ENCODE data around the gene IL11RA. TPM values are rescaled to one million over a fixed set of nuclear protein-coding genes. Genes with fewer than 3 reads are reported as not detected.

IL11RA gene
- total RNA-seq, 1 donor from 2014 or later = 22.2 TPM

GRCh38 chr9:34665381-34666250 is 13.6 kb downstream of the IL11RA start:
- Histone ChIP-seq H3K9me3 (ENCODE audit: insufficient read depth, low read depth, low read length) (no peaks in the 10 kb centered on the region), H4K20me1 (ENCODE audit: insufficient read depth, low read length) (peaks cover 17% of the 10 kb centered on the region), H3K27ac (ENCODE audit: low read depth, low read length) (peak overlapping the region; percentile 94), H3K79me2 (ENCODE audit: insufficient read depth, low read length) (peaks cover 14% of the 10 kb centered on the region), H2AFZ (ENCODE audit: low read depth, low read length) (peak overlapping the region; percentile 95), H3K4me3 (ENCODE audit: insufficient read depth, low read depth, low read length) (peak overlapping the region; percentile 89), H3K4me1 (ENCODE audit: insufficient read depth, low read length) (peaks cover 12% of the 10 kb centered on the region), H3K9ac (ENCODE audit: low read length) (peak overlapping the region; percentile 96), H3K4me2 (ENCODE audit: low read length) (peak overlapping the region; percentile 99), H3K27me3 (ENCODE audit: insufficient read depth, low read length) (no peaks in the 10 kb centered on the region), H3K36me3 (ENCODE audit: insufficient read depth, low read length) (no peaks in the 10 kb centered on the region)
- DNase-seq (ENCODE audit: low read depth) = peak; percentile 87
- H3K36me3 Mint-ChIP-seq (ENCODE audit: low read depth, unreplicated experiment) = peaks cover 34% of the 10 kb centered on the region
- peaks cover 2% of the 10 kb centered on the region for H3K4me1 Mint-ChIP-seq (ENCODE audit: low read depth, unreplicated experiment)
- H3K9me3 Mint-ChIP-seq (ENCODE audit: unreplicated experiment) = peaks cover 4% of the 10 kb centered on the region
- no peaks in the 10 kb centered on the region for H3K27me3 Mint-ChIP-seq (ENCODE audit: low read depth, unreplicated experiment)
- TF ChIP-seq, protein P1, sequence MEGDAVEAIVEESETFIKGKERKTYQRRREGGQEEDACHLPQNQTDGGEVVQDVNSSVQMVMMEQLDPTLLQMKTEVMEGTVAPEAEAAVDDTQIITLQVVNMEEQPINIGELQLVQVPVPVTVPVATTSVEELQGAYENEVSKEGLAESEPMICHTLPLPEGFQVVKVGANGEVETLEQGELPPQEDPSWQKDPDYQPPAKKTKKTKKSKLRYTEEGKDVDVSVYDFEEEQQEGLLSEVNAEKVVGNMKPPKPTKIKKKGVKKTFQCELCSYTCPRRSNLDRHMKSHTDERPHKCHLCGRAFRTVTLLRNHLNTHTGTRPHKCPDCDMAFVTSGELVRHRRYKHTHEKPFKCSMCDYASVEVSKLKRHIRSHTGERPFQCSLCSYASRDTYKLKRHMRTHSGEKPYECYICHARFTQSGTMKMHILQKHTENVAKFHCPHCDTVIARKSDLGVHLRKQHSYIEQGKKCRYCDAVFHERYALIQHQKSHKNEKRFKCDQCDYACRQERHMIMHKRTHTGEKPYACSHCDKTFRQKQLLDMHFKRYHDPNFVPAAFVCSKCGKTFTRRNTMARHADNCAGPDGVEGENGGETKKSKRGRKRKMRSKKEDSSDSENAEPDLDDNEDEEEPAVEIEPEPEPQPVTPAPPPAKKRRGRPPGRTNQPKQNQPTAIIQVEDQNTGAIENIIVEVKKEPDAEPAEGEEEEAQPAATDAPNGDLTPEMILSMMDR (IDR thresholded peaks at IDR 0.05; ENCODE audit: insufficient read depth, low read depth, low read length) = no peak
- TF ChIP-seq EZH2 (IDR thresholded peaks at IDR 0.05; ENCODE audit: insufficient read depth, low read length) = no peak
- peak overlapping the region; percentile 90 for H3K27ac Mint-ChIP-seq (ENCODE audit: unreplicated experiment)
- peak overlapping the region; percentile 89 for H3K4me3 Mint-ChIP-seq (ENCODE audit: unreplicated experiment)
- FAIRE-seq = peak; percentile 90

- H3K4me3 ChIP-seq (ENCODE audit: insufficient read depth, low read depth, low read length) = no peak overlapping the region
- peaks cover 21% of the 10 kb centered on the region for H4K20me1 ChIP-seq (ENCODE audit: insufficient read depth, low read length)
- H3K4me2 ChIP-seq (ENCODE audit: low read length) = no peak overlapping the region
- H3K27ac ChIP-seq (ENCODE audit: low read depth, low read length) = no peak overlapping the region
- peaks cover 7% of the 10 kb centered on the region for H3K4me1 ChIP-seq (ENCODE audit: insufficient read depth, low read length)
- no peak for TF ChIP-seq EZH2 (IDR thresholded peaks at IDR 0.05; ENCODE audit: insufficient read depth, low read length)
- TF ChIP-seq, protein P1 (IDR thresholded peaks at IDR 0.05; ENCODE audit: insufficient read depth, low read depth, low read length) = no peak
- Mint-ChIP-seq H3K4me1 (ENCODE audit: low read depth, unreplicated experiment) (no peaks in the 10 kb centered on the region), H3K27ac (ENCODE audit: unreplicated experiment) (no peak overlapping the region), H3K4me3 (ENCODE audit: unreplicated experiment) (no peak overlapping the region), H3K36me3 (ENCODE audit: low read depth, unreplicated experiment) (peaks cover 24% of the 10 kb centered on the region), H3K9me3 (ENCODE audit: unreplicated experiment) (peaks cover 5% of the 10 kb centered on the region), H3K27me3 (ENCODE audit: low read depth, unreplicated experiment) (no peaks in the 10 kb centered on the region)
- H3K9me3 ChIP-seq (ENCODE audit: insufficient read depth, low read depth, low read length) = no peaks in the 10 kb centered on the region
- no peak for DNase-seq (ENCODE audit: low read depth)
- H3K36me3 ChIP-seq (ENCODE audit: insufficient read depth, low read length) = no peaks in the 10 kb centered on the region
- peaks cover 14% of the 10 kb centered on the region for H3K79me2 ChIP-seq (ENCODE audit: insufficient read depth, low read length)
- no peaks in the 10 kb centered on the region for H3K27me3 ChIP-seq (ENCODE audit: insufficient read depth, low read length)
- H3K9ac ChIP-seq (ENCODE audit: low read length) = no peak overlapping the region
- H2AFZ ChIP-seq (ENCODE audit: low read depth, low read length) = no peak overlapping the region
- no peak for FAIRE-seq
These were observed 18.0 kb downstream of the IL11RA start for GRCh38 chr9:34669809-34670562.
